ENCODE measurements around the gene ESPL1. TPM values are rescaled to one million over a fixed set of nuclear protein-coding genes. Genes with fewer than 3 reads are reported as not detected.

Gene ESPL1
- total RNA-seq, 1 experiment from 2014 or later: 31.6 TPM

- CTCF ChIA-PET: interaction anchor here (0.9 to 1.1 kb wide), 2 partner anchors 17 to 86 kb away, joined by 3 read pairs; no protein-coding TSS in a partner anchor
- no peaks in the 10 kb centered on the region for H4K20me1 ChIP-seq (ENCODE audit: low read length)
- ATAC-seq: no peak
- H3K79me2 ChIP-seq (ENCODE audit: low read length): no peaks in the 10 kb centered on the region
- intact Hi-C loops (cut with micrococcal nuclease): no loop called here
- H3K4me1 ChIP-seq (ENCODE audit: insufficient read depth, low read length): no peaks in the 10 kb centered on the region
- DNase-seq: no peak
- no peak overlapping the region for H2AFZ ChIP-seq (ENCODE audit: low read length)
- H3K4me3 ChIP-seq (ENCODE audit: low read length): no peak overlapping the region
- no peaks in the 10 kb centered on the region for H3K36me3 ChIP-seq (ENCODE audit: low read depth, low read length)
- no peak overlapping the region for H3K27ac ChIP-seq (ENCODE audit: low read length)
- H3K4me2 ChIP-seq (ENCODE audit: low read length): no peak overlapping the region
- no peaks in the 10 kb centered on the region for H3F3A ChIP-seq (ENCODE audit: low read length, unreplicated experiment)
- no TSS peak for BruUV-seq (replicated peaks)
- H3K9me3 ChIP-seq (ENCODE audit: low read length): no peaks in the 10 kb centered on the region
- H3K9me2 ChIP-seq (replicated peaks; ENCODE audit: low read length): no peaks in the 10 kb centered on the region
- no peaks in the 10 kb centered on the region for H3K27me3 ChIP-seq (ENCODE audit: low read length)
- POLR2A ChIA-PET (ENCODE audit: unreplicated experiment): no interaction called here
- TF ChIP-seq CTCF (conservative IDR thresholded peaks at IDR 0.05; ENCODE audit: low read depth, low read length) (no peak), EZH2 (IDR thresholded peaks at IDR 0.05; ENCODE audit: low read length, unreplicated experiment) (no peak), EZH2phosphoT487 (IDR thresholded peaks at IDR 0.05; ENCODE audit: borderline replicate concordance, low read length) (no peak)
- H3K9ac ChIP-seq (ENCODE audit: low read length): no peak overlapping the region
These were observed 66.7 kb downstream of the ESPL1 start for GRCh38 chr12:53334822-53335221.

DNA sequence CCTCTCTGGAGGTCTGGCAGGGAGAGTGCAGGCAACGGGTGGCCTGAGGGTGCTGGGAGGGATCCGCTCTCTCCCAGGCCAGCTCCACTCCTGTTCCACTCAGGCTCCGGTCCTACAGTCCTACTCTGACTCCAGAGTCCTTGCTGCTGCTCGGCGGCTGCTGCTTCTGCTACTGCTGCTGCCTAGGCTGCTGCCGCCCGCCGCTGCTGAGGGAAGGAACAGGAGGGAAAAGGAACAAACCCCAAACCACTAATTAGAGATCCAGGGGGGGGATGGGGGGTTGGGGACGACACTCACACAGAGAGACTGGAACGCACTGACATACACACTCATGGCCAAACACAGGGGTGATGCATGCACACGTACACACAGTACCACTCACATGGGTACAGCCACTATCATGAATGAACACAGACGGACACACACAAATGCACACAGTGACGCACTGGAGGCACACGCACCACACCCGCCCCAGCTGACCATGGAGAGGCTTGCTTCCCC is 68.1 kb downstream of the ESPL1 start, which contains the start of gene SP7:
Gene SP7 (minus strand): TSS at position 174 of the 501 bp plus-strand sequence. CDS start 708 bp downstream, outside the sequence.
- POLR2A ChIA-PET (ENCODE audit: unreplicated experiment): no interaction called here

More for the DNA sequence above, 68.1 kb downstream of the ESPL1 start, which contains the start of gene SP7:
- ATAC-seq (no peak), DNase-seq (no peak)
- Histone ChIP-seq H3K27me3 (ENCODE audit: low read length) (no peaks in the 10 kb centered on the region), H2AFZ (ENCODE audit: low read length) (no peak within 1 kb of the TSS), H3K27ac (ENCODE audit: low read length) (no peak within 1 kb of the TSS), H3K79me2 (ENCODE audit: low read length) (no peaks in the 10 kb centered on the region), H3K36me3 (ENCODE audit: low read depth, low read length) (no peaks in the 10 kb centered on the region), H3K9ac (ENCODE audit: low read length) (no peak within 1 kb of the TSS), H4K20me1 (ENCODE audit: low read length) (no peaks in the 10 kb centered on the region), H3F3A (ENCODE audit: low read length, unreplicated experiment) (no peaks in the 10 kb centered on the region), H3K9me3 (ENCODE audit: low read length) (no peaks in the 10 kb centered on the region), H3K9me2 (replicated peaks; ENCODE audit: low read length) (no peaks in the 10 kb centered on the region), H3K4me1 (ENCODE audit: insufficient read depth, low read length) (no peaks in the 10 kb centered on the region), H3K4me2 (ENCODE audit: low read length) (no peak within 1 kb of the TSS), H3K4me3 (ENCODE audit: low read length) (no peak within 1 kb of the TSS)
- CTCF ChIA-PET: no interaction called here
- BruUV-seq (replicated peaks): no TSS peak
- TF ChIP-seq CTCF (conservative IDR thresholded peaks at IDR 0.05; ENCODE audit: low read depth, low read length) (no peak), EZH2phosphoT487 (IDR thresholded peaks at IDR 0.05; ENCODE audit: borderline replicate concordance, low read length) (no peak), EZH2 (IDR thresholded peaks at IDR 0.05; ENCODE audit: low read length, unreplicated experiment) (no peak)
- intact Hi-C loops (cut with micrococcal nuclease): no loop called here

Data from PC-3 (cell line).